ENCODE measurements around the gene CYBA.

CYBA gene

DNA sequence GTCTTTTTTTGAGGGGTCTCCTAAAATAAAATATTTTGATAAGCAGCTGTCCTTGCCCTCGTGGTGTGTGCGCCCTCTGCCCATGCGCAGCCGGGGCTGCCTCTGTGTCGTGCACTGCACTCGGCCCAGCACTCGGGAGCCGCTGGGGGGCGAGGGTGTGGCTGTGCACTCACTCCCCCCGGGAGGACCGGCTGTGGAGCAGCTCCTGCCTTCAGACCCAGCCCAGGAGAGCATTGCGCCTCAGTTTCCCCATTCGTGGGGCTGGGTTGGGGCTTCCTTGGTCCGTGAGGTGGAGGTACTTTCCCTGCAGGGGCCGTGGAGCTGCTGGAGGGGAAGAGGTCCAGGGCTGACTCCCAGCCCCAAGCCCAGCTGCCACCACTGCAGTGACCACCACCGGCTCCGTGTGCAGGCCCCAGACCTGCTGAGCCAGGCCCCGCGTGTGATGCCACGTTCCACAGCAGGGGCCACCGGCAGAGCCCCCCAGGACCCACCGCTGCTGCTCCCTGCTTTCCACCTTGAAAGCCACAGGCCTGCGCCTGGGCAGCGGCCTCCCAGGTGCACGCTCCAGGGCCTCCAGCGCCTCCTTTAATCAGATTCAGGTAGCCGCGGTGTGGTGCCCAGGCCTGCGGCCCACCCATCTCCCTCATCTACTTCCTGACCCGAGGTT lies 18.8 kb downstream of the CYBA start:
- FAIRE-seq (no peak), DNase-seq (ENCODE audit: insufficient read length, low spot score) (no peak)
- TF ChIP-seq, protein P1, sequence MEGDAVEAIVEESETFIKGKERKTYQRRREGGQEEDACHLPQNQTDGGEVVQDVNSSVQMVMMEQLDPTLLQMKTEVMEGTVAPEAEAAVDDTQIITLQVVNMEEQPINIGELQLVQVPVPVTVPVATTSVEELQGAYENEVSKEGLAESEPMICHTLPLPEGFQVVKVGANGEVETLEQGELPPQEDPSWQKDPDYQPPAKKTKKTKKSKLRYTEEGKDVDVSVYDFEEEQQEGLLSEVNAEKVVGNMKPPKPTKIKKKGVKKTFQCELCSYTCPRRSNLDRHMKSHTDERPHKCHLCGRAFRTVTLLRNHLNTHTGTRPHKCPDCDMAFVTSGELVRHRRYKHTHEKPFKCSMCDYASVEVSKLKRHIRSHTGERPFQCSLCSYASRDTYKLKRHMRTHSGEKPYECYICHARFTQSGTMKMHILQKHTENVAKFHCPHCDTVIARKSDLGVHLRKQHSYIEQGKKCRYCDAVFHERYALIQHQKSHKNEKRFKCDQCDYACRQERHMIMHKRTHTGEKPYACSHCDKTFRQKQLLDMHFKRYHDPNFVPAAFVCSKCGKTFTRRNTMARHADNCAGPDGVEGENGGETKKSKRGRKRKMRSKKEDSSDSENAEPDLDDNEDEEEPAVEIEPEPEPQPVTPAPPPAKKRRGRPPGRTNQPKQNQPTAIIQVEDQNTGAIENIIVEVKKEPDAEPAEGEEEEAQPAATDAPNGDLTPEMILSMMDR (IDR thresholded peaks at IDR 0.05; ENCODE audit: insufficient read depth, missing control alignments) = no peak

DNA sequence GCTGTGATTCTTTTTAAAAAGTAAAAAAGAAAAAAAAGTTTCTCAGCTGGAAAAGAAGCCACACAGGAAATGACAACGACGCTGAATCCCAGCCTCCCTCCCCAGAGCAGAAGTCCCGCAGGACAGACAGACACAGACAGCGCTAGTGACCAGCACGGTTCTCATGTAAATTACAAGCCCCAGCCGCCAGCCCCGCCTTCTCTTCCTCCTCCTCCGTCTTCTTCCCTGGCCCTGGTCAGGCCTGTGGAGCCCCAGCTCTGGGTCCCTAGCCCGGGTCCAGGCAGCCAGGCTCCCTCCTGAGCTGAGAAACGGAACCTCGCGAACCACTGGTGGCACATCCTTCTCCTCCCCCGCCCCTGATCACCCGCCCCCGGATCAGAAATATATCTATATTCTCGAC lies 19.5 kb downstream of the CYBA start:
- no peak for DNase-seq (ENCODE audit: insufficient read length, low spot score)
- TF ChIP-seq, protein P1 (IDR thresholded peaks at IDR 0.05; ENCODE audit: insufficient read depth, missing control alignments) = no peak
- FAIRE-seq = no peak

DNA sequence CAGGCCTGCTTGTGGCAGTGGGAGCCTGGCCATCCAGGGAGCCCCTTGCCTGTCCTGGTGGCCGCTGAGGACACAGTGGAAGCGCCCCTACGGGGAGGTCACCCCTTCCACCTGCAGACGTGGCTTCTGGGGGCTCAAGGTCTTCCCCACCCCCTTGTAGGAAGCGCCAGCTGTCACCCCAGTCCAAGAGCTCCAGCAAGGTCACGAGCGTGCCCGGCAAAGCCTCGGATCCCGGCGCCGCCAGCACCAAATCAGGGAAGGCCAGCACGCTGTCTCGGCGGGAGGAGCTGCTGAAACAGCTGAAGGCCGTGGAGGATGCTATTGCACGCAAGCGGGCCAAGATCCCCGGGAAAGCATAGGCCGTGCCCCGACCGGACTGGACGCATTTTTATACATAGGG lies 19.9 kb downstream of the CYBA start:
- TF ChIP-seq, protein P1 (IDR thresholded peaks at IDR 0.05; ENCODE audit: insufficient read depth, missing control alignments) = no peak
- FAIRE-seq = no peak

DNA sequence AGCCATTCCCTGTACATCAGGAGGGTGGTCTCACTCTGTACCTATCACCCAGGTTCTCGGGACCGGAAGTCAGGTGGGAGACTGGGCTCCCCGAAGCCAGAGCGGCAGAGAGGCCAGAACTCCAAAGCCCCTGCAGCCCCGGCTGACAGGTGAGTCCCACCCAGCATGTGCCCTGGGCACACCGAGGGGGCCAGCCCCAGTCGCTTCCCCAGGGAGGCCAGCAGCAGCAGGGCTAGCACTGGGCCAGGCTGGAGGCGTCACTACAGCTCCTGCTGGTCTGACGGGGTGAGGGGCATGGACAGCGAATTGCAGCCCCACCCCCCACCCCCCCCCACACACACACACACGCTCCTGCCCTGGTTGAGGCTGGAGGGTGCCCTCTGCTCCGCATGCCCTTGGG lies 20.4 kb downstream of the CYBA start:
- TF ChIP-seq, protein P1 (IDR thresholded peaks at IDR 0.05; ENCODE audit: insufficient read depth, missing control alignments) = no peak
- FAIRE-seq (no peak), DNase-seq (ENCODE audit: insufficient read length, low spot score) (no peak)

More for the DNA sequence above, 19.9 kb downstream of the CYBA start:
- DNase-seq (ENCODE audit: insufficient read length, low spot score) = no peak

DNA sequence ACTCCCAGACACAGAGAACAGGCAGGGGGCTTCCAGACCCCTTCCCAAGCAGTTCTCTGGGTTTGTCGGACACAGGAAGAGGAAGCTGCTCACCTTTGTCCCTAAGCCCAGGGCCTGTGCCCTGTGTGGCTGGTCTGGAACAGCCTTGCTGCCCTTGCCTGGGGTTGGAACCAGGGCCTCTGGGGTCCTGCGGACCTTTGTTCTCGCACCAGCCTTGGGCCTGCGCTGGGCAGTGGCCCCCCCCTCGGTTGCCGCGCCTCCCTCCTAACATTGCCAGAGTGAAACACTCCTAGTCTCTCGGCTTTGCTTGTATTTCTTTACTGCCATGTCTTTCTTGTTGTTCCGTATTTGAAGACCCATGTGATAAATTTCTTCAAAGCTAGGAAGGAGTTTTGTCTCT lies 21.0 kb downstream of the CYBA start:
- no peak for FAIRE-seq
- TF ChIP-seq, protein P1 (IDR thresholded peaks at IDR 0.05; ENCODE audit: insufficient read depth, missing control alignments) = no peak
- DNase-seq (ENCODE audit: insufficient read length, low spot score) = no peak

DNA sequence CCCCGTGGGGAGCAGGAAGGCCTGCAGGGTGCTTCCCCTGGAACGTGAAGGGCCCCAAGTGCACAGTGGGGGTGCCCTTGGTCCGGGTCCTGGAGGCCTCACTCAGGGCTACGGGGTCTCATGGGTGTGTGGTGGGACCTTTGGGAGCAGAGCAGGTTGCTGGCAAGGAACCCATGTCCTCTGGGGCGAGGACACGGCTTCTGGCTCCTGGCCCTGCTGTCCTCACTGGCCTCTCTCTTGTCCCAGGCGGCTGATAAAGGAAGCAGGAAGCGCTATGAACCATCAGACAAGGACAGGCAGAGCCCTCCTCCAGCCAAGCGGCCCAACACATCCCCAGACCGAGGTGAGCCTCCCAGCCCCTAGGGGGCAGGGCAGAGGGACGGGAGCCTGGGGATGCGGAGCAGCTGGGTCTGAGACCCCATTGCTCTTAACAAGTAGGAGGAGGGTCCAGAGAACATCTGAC lies 22.3 kb downstream of the CYBA start:
- no peak for FAIRE-seq
- no peak for DNase-seq (ENCODE audit: insufficient read length, low spot score)
- TF ChIP-seq, protein P1 (IDR thresholded peaks at IDR 0.05; ENCODE audit: insufficient read depth, missing control alignments) = peak; percentile 29
